HFFc6 (cell line): Measurements from ENCODE around the gene CLDN16. TPM values are rescaled to one million over a fixed set of nuclear protein-coding genes. Genes with fewer than 3 reads are reported as not detected.

Experiments
- DNase-seq: peaks from one replicate; pipeline ENCODE4 v3.0.0-alpha.2; 2018
- H3K27ac Mint-ChIP-seq: 2 replicates; pipeline ENCODE4 v1.8.0; 2020; ENCODE audit warnings: mild to moderate bottlenecking, mixed read lengths
- H3K27me3 Mint-ChIP-seq: 2 replicates; pipeline ENCODE4 v1.8.0; 2021; ENCODE audit warnings: mild to moderate bottlenecking, moderate library complexity, mixed read lengths; ENCODE audit not compliant: insufficient read depth
- H3K36me3 Mint-ChIP-seq: 2 replicates; pipeline ENCODE4 v1.8.0; 2021; ENCODE audit warnings: low read depth, mixed read lengths
- H3K4me1 Mint-ChIP-seq: 2 replicates; pipeline ENCODE4 v1.8.0; 2020; ENCODE audit warnings: low read depth, mixed read lengths
- H3K4me3 Mint-ChIP-seq: 2 replicates; pipeline ENCODE4 v1.8.0; 2020; ENCODE audit warnings: mild to moderate bottlenecking, moderate library complexity, mixed read lengths
- H3K9me3 Mint-ChIP-seq: 2 replicates; pipeline ENCODE4 v1.8.0; 2020; ENCODE audit warnings: mild to moderate bottlenecking, mixed read lengths
- total RNA-seq, 6 experiments: library from RNA; stranded (reverse); fragmentation: NEBNext Ultra II Directional; extraction: Animal tissue kit (Norgen Biotek cat#: 25700); gene quantifications; 2 replicates in 1 of 6; 3 replicates in 5 of 6; pipeline ENCODE4 v1.2.3, GENCODE V29; 2021
- TF ChIP-seq, protein P1 (sequence below): fragments of 200-600 bp; sonication (generic); IDR thresholded peaks from 2 replicates; pipeline ENCODE4 v1.5.0; 2021; ENCODE audit warnings: antibody characterized with exemption, mild to moderate bottlenecking

CLDN16 gene
- total RNA-seq, 6 experiments from 2014 or later = 0.05 to 0.07 TPM; not detected in 4

DNA sequence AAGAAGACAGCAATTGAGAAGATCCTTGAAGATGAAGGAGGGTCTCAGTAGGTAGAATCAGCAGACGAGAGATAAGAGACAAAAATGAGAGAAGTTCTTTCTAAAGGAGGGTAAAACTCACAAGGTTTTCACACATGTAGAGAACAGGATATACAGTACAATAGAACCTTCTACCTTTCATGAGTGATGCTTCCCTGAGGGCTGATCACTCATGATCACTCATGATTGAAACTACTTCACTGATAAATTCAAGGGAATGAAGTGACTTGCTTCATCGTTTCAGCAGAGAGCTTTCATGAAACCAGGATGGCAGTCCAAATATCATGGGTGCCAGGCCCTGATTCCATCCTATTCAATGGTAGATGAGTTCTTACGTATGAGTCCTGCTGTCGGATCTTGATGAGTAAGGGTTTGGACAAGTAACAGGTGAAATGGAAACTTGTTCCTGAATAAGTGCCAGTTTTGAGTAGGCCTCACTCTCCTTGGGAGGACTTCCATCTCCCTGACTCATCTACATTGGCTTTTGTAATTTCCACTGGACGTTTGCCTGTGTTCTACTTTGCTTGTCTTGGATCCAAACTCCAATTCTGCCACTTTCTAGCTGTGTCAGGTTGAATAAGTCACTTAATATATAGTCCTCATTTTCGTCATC is 9.6 kb upstream of the CLDN16 start:
- H3K27me3 Mint-ChIP-seq = no peaks in the 10 kb centered on the region
- H3K4me1 Mint-ChIP-seq = peaks cover 75% of the 10 kb centered on the region

DNA sequence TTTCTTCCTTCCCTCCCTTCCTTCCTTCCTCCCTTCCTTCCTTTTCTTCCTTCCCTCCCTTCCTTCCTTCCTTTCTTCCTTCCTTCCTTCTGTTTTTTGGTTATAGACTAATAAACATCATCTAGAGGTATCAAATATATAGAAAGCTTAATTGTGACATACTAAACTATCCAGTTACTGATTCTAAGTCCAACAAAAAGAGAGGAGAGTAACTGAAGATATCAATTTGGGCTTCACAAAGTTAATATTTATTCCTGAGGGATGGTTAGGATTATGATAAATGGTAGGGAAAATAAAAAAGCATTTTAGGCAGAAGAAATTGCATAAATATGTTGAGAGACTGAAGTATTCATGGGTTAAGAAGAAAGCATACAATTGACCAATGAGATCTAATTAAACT is 7.8 kb upstream of the CLDN16 start:
- Mint-ChIP-seq H3K27ac (no peak overlapping the region), H3K9me3 (no peaks in the 10 kb centered on the region), H3K36me3 (no peaks in the 10 kb centered on the region), H3K4me1 (peaks cover 73% of the 10 kb centered on the region), H3K4me3 (no peak overlapping the region), H3K27me3 (no peaks in the 10 kb centered on the region)
- TF ChIP-seq, protein P1, sequence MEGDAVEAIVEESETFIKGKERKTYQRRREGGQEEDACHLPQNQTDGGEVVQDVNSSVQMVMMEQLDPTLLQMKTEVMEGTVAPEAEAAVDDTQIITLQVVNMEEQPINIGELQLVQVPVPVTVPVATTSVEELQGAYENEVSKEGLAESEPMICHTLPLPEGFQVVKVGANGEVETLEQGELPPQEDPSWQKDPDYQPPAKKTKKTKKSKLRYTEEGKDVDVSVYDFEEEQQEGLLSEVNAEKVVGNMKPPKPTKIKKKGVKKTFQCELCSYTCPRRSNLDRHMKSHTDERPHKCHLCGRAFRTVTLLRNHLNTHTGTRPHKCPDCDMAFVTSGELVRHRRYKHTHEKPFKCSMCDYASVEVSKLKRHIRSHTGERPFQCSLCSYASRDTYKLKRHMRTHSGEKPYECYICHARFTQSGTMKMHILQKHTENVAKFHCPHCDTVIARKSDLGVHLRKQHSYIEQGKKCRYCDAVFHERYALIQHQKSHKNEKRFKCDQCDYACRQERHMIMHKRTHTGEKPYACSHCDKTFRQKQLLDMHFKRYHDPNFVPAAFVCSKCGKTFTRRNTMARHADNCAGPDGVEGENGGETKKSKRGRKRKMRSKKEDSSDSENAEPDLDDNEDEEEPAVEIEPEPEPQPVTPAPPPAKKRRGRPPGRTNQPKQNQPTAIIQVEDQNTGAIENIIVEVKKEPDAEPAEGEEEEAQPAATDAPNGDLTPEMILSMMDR = no peak
- DNase-seq = no peak

More for the DNA sequence above, 9.6 kb upstream of the CLDN16 start:
- TF ChIP-seq, protein P1 = no peak
- peak; percentile 74 for DNase-seq
- no peak overlapping the region for H3K27ac Mint-ChIP-seq
- H3K4me3 Mint-ChIP-seq = no peak overlapping the region
- no peaks in the 10 kb centered on the region for H3K36me3 Mint-ChIP-seq
- no peaks in the 10 kb centered on the region for H3K9me3 Mint-ChIP-seq

DNA sequence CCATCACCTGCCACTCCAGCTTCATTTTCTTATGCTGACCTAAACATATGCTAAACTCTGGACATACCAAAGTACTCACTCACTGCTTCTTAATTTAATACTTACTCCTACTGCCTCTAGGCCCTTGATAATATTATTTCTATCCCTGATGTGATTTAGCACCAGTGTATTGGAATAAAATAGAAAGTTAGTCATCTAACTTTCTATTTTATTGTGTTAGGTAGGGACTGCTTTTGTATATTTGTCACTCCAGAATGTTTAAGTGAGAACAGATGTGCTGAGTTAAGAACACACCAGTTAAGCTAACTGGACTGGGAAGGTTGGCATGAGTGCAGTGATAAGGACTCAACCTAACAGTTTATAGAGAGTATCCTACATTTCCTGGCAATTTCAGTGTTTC is 6.5 kb upstream of the CLDN16 start:
- H3K4me3 Mint-ChIP-seq = no peak overlapping the region
- H3K27ac Mint-ChIP-seq = peak overlapping the region; percentile 62; the same call in 1 of the 2 replicates
- peak; percentile 3 for DNase-seq
- H3K4me1 Mint-ChIP-seq = peaks cover 75% of the 10 kb centered on the region
- no peaks in the 10 kb centered on the region for H3K9me3 Mint-ChIP-seq
- TF ChIP-seq, protein P1 = no peak
- H3K36me3 Mint-ChIP-seq = no peaks in the 10 kb centered on the region
- no peaks in the 10 kb centered on the region for H3K27me3 Mint-ChIP-seq

DNA sequence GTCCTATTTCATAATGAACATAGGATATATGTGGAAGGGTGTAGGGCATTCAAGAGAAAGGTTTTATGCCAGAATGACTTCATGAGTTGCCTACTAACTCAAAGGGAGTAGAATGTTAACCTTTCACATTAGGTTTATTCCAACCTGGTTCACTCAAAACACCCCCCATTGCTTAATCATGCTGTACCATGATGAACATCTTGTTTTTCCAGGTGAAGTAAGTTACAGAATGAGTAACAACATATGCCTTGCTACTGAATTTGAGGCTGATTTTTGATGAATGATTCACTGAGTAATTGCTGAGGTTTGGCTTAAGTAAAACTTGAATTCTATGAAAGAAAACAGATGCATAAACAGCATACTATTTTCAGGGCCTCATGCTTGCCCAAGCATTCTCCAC is 5.9 kb upstream of the CLDN16 start:
- Mint-ChIP-seq H3K27me3 (no peaks in the 10 kb centered on the region), H3K27ac (peak overlapping the region; percentile 61), H3K36me3 (no peaks in the 10 kb centered on the region), H3K4me3 (no peak overlapping the region), H3K4me1 (peaks cover 74% of the 10 kb centered on the region), H3K9me3 (no peaks in the 10 kb centered on the region)
- TF ChIP-seq, protein P1 = no peak
- DNase-seq = peak; percentile 45

DNA sequence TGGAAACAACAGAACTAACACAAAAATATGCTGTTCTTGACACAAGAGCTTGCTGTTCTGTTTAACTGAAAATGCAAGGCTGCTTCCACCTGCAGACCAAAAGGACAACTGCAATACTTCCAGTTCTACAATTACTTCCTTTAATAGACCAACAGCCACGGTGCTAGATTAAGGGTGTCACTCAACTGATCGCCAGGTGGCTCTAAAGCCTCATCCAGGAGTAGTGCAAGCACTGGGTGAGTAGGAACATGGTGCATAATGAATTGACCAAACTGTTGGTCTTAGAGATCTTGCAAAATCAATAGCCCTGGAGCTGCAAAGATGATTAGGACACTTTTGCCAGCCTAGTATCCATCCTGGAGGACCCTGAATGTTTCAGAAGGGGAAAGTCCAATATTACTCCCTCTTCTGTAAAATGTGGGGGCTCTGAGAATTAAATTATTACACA is 3.6 kb upstream of the CLDN16 start:
- no peak overlapping the region for H3K4me3 Mint-ChIP-seq
- H3K4me1 Mint-ChIP-seq = peaks cover 65% of the 10 kb centered on the region
- H3K36me3 Mint-ChIP-seq = no peaks in the 10 kb centered on the region
- H3K9me3 Mint-ChIP-seq = no peaks in the 10 kb centered on the region
- peak; percentile 49 for DNase-seq
- TF ChIP-seq, protein P1 = peak; percentile 71
- no peaks in the 10 kb centered on the region for H3K27me3 Mint-ChIP-seq
- H3K27ac Mint-ChIP-seq = no peak overlapping the region
